Measurements from ENCODE around the gene LHB. TPM values are rescaled to one million over a fixed set of nuclear protein-coding genes. Genes with fewer than 3 reads are reported as not detected.
A peak's percentile ranks its signal among the peaks of the same experiment; 100 is the strongest.

Gene LHB
- total and polyA plus RNA-seq, 2 of the 4 experiments (the other 2 are of a cell fraction): not detected

GRCh38 chr19:48999481-49000325, 17.2 kb downstream of the LHB start (continued):
- TF ChIP-seq RFX5 (IDR thresholded peaks at IDR 0.05; ENCODE audit: low read depth, low read length): no peak
- no peak for TF ChIP-seq CHD1 (IDR thresholded peaks at IDR 0.05; ENCODE audit: low read depth, low read length)

- Histone ChIP-seq H3K4me1 (ENCODE audit: control insufficient read depth, insufficient read depth, low read length) (peaks cover 2% of the 10 kb centered on the region; the same call in 1 of the 2 replicates), H2AK5ac (ENCODE audit: low read depth, low read length) (peak overlapping the region; percentile 53; the same call in 1 of the 2 replicates), H3K14ac (replicated peaks; ENCODE audit: low read depth, low read length) (no peak overlapping the region), H4K20me1 (ENCODE audit: insufficient read depth, low read length) (peaks cover 24% of the 10 kb centered on the region), H3K56ac (ENCODE audit: extremely low read depth, insufficient read depth, low read length) (no peak overlapping the region), H2AK9ac (replicated peaks; ENCODE audit: low read depth, low read length, poor library complexity) (no peak overlapping the region), H3K9me3 (ENCODE audit: control insufficient read depth, insufficient read depth, low read length) (no peaks in the 10 kb centered on the region), H2BK120ac (ENCODE audit: low read depth, low read length) (no peak overlapping the region), H4K91ac (ENCODE audit: insufficient read depth, low read depth, low read length) (no peak overlapping the region), H2BK20ac (ENCODE audit: low read depth, low read length) (no peak overlapping the region), H2BK15ac (ENCODE audit: low read depth, low read length) (no peak overlapping the region), H3K4ac (ENCODE audit: low read depth, low read length) (no peak overlapping the region), H3K36me3 (ENCODE audit: control insufficient read depth, insufficient read depth, low read length) (peaks cover 2% of the 10 kb centered on the region), H3K27me3 (ENCODE audit: control insufficient read depth, insufficient read depth, low read length) (no peaks in the 10 kb centered on the region), H2BK5ac (ENCODE audit: low read depth, low read length, poor library complexity, severe bottlenecking) (no peak overlapping the region), H3K4me2 (ENCODE audit: low read depth, low read length) (no peak overlapping the region), H4K5ac (ENCODE audit: low read depth, low read length) (no peak overlapping the region), H3K79me1 (ENCODE audit: low read depth in 1 of 2, low read length in 2 of 2) (peaks cover 3 to 64% of the 10 kb centered on the region in 2 experiments), H3K27ac (ENCODE audit: insufficient read depth, low read length) (no peak overlapping the region), H3K18ac (ENCODE audit: low read depth, low read length) (no peak overlapping the region), H3K4me3 (ENCODE audit: insufficient read depth, low read depth, low read length) (no peak overlapping the region), H3K9me1 (ENCODE audit: insufficient read depth, low read length) (no peaks in the 10 kb centered on the region), H2AFZ (replicated peaks; ENCODE audit: low read length, poor library complexity) (no peak overlapping the region), H4K8ac (ENCODE audit: low read depth in 2 of 2, low read length in 2 of 2) (0 out of 4 replicates have a peak overlapping the region, but pooled peaks of 1 of the 2 experiments have one; percentile 37), H3K9ac (ENCODE audit: low read depth, low read length) (no peak overlapping the region), H3K23ac (ENCODE audit: low read depth, low read length) (no peak overlapping the region)
- ATAC-seq (ENCODE audit: low read depth) (no peak), DNase-seq (peak; percentile 45)
- intact Hi-C loops (cut with micrococcal nuclease): loop anchor here (10.0 kb wide), 1 partner anchor 207 kb away; no protein-coding TSS in a partner anchor
- BruUV-seq (replicated peaks): no TSS peak
- in situ Hi-C loops (cut with MboI; ENCODE audit: low sequenced_read_pairs): no loop called here
- ChIA-PET CTCF (interaction anchor here (0.8 to 1.6 kb wide), 2 partner anchors 16 to 20 kb away, joined by 3 read pairs; no protein-coding TSS in a partner anchor), POLR2A (ENCODE audit: unreplicated experiment) (no interaction called here)
- WGBS, 2 experiments (ENCODE audit: extremely low coverage in 2 of 2, insufficient read length in 1 of 2): 60% methylated on average over 3 of the region's 5 CpGs; no CpG with 5 or more reads in 1 of the 2 experiments
- dilution Hi-C loops (cut with HindIII; ENCODE audit: low sequenced_read_pairs, unreplicated experiment): no loop called here
- TF ChIP-seq POLR2A (IDR thresholded peaks at IDR 0.05; ENCODE audit: low read depth, low read length): no peak
- TF ChIP-seq CEBPB (IDR thresholded peaks at IDR 0.05; ENCODE audit: low read depth, low read length): no peak
- peak; percentile 52 for TF ChIP-seq CTCF (conservative IDR thresholded peaks at IDR 0.05; ENCODE audit: low read depth, low read length)
- no peak for TF ChIP-seq MAZ (IDR thresholded peaks at IDR 0.05; ENCODE audit: borderline replicate concordance, low read depth, low read length)
- TF ChIP-seq USF2 (IDR thresholded peaks at IDR 0.05; ENCODE audit: low read depth, low read length): no peak
- no peak for TF ChIP-seq MXI1 (IDR thresholded peaks at IDR 0.05; ENCODE audit: borderline replicate concordance, low read depth, low read length)
- no peak for TF ChIP-seq NFE2L2 (IDR thresholded peaks at IDR 0.05; ENCODE audit: low read depth, low read length)
- no peak for TF ChIP-seq ELK1 (IDR thresholded peaks at IDR 0.05; ENCODE audit: borderline replicate concordance, low read depth, low read length)
- no peak for TF ChIP-seq RCOR1 (IDR thresholded peaks at IDR 0.05; ENCODE audit: insufficient replicate concordance, low read length)
- peak; percentile 29; the same call in 1 of the 2 replicates for TF ChIP-seq SMC3 (IDR thresholded peaks at IDR 0.05; ENCODE audit: low read depth, low read length)
These were observed 18.9 kb downstream of the LHB start for GRCh38 chr19:48997972-48998371.

Measured in IMR-90 (cell line).